ENCODE data around the gene ZNF800.

Gene ZNF800

GRCh38 chr7:127390186-127390816 is 2.2 kb downstream of the ZNF800 start:
- DNase-seq, result no peak

- DNase-seq, result no peak
Observed at GRCh38 chr7:127389321-127389720, 3.2 kb downstream of the ZNF800 start.

- no peak for DNase-seq
Observed at GRCh38 chr7:127387974-127388373, 4.5 kb downstream of the ZNF800 start.

- DNase-seq, result no peak
Observed at GRCh38 chr7:127383123-127383835, 9.2 kb downstream of the ZNF800 start.

- no peak for DNase-seq
Observed at GRCh38 chr7:127382301-127383085, 10.0 kb downstream of the ZNF800 start.

- DNase-seq, result no peak
Observed at GRCh38 chr7:127380479-127380878, 12.0 kb downstream of the ZNF800 start.

GRCh38 chr7:127379642-127380041 is 12.9 kb downstream of the ZNF800 start:
- DNase-seq, result no peak

GRCh38 chr7:127378537-127378936 is 14.0 kb downstream of the ZNF800 start:
- DNase-seq, result no peak

GRCh38 chr7:127377425-127377824 is 15.1 kb downstream of the ZNF800 start:
- no peak for DNase-seq

GRCh38 chr7:127375631-127376030 is 16.9 kb downstream of the ZNF800 start:
- DNase-seq, result no peak

- DNase-seq, result no peak
Observed at GRCh38 chr7:127367679-127368078, 24.8 kb downstream of the ZNF800 start.

- no peak for DNase-seq
Observed at GRCh38 chr7:127366680-127367079, 25.8 kb downstream of the ZNF800 start.

- DNase-seq, result no peak
Observed at GRCh38 chr7:127365957-127366315, 26.6 kb downstream of the ZNF800 start.

- DNase-seq, result no peak
Observed at GRCh38 chr7:127365164-127365956, 27.1 kb downstream of the ZNF800 start.

- no peak for DNase-seq
Observed at GRCh38 chr7:127362364-127363027, 30.0 kb downstream of the ZNF800 start.

GRCh38 chr7:127361736-127362135 is 30.8 kb downstream of the ZNF800 start:
- DNase-seq, result no peak

- no peak for DNase-seq
Observed at GRCh38 chr7:127359011-127359410, 33.5 kb downstream of the ZNF800 start.

GRCh38 chr7:127353897-127354296 is 38.6 kb downstream of the ZNF800 start:
- no peak for DNase-seq

- no peak for DNase-seq
Observed at GRCh38 chr7:127350586-127350985, 41.9 kb downstream of the ZNF800 start.

GRCh38 chr7:127349881-127350280 is 42.6 kb downstream of the ZNF800 start:
- DNase-seq, result no peak

- DNase-seq, result no peak
Observed at GRCh38 chr7:127348247-127348631, 44.3 kb downstream of the ZNF800 start.

- DNase-seq, result peak; percentile 51
Observed at GRCh38 chr7:127347567-127348246, 44.8 kb downstream of the ZNF800 start.
